Fibroblast of mammary gland (primary cell): ENCODE data around the gene CXCL10.
A peak's percentile ranks its signal among the peaks of the same experiment; 100 is the strongest.

Source experiments
- DNase-seq: peaks from one replicate; pipeline ENCODE4 v3.0.0-alpha.2; 2010; ENCODE audit warnings: low read depth
- H3K4me3 ChIP-seq: 2 replicates; pipeline ENCODE4 v1.5.1; 2011; ENCODE audit warnings: low read depth, mild to moderate bottlenecking, low read length, moderate library complexity; ENCODE audit not compliant: control insufficient read depth
- CTCF ChIP-seq: conservative IDR thresholded peaks from 2 replicates; pipeline ENCODE4 v1.5.1; 2011; ENCODE audit warnings: low read depth, low read length, inconsistent platforms; ENCODE audit not compliant: control insufficient read depth, insufficient read depth

CXCL10 gene

GRCh38 chr4:76036855-76037254, 13.6 kb upstream of the CXCL10 start:
- no peak overlapping the region for H3K4me3 ChIP-seq
- TF ChIP-seq CTCF: no peak
- no peak for DNase-seq

GRCh38 chr4:76035799-76036380, 12.6 kb upstream of the CXCL10 start, which contains the start of gene CXCL11:
CXCL11 (minus strand) TSS chr4:76036070; CDS start chr4:76035987, 83 bp downstream.
- DNase-seq: no peak
- no peak for TF ChIP-seq CTCF
- H3K4me3 ChIP-seq: no peak within 1 kb of the TSS

- no peak for DNase-seq
- TF ChIP-seq CTCF: no peak
- H3K4me3 ChIP-seq: no peak overlapping the region
Measured at GRCh38 chr4:76035141-76035540, 11.8 kb upstream of the CXCL10 start.

GRCh38 chr4:76029300-76029699, 6.0 kb upstream of the CXCL10 start:
- no peak overlapping the region for H3K4me3 ChIP-seq
- DNase-seq: no peak
- no peak for TF ChIP-seq CTCF

GRCh38 chr4:76028350-76028765, 5.1 kb upstream of the CXCL10 start:
- DNase-seq: peak; percentile 37
- H3K4me3 ChIP-seq: peak overlapping the region; percentile 9
- TF ChIP-seq CTCF: no peak

GRCh38 chr4:76024065-76024464, 768 bp upstream of the CXCL10 start:
- TF ChIP-seq CTCF: no peak
- H3K4me3 ChIP-seq: no peak overlapping the region
- no peak for DNase-seq

- DNase-seq: no peak
- no peak for TF ChIP-seq CTCF
- H3K4me3 ChIP-seq: no peak overlapping the region
Measured at GRCh38 chr4:76022677-76023076, 620 bp downstream of the CXCL10 start.
